Stimulated activated CD8-positive, alpha-beta memory T cell treated with anti-CD3 and anti-CD28 coated beads, Interleukin-12 subunit alpha, Interleukin-12 subunit beta, amount 100 ng/mL, for 1 hour (primary cell): Measurements from ENCODE around the gene WTAP.
"Not testable (repeated sequence)": the region's sequence is repeated elsewhere in the genome, so short reads cannot be mapped to it uniquely, and the experiment has no call there.

Source experiments
- DNase-seq: peaks from one replicate; pipeline ENCODE4 v3.0.0-alpha.2; 2020; ENCODE audit warnings: low read depth

WTAP gene

DNA sequence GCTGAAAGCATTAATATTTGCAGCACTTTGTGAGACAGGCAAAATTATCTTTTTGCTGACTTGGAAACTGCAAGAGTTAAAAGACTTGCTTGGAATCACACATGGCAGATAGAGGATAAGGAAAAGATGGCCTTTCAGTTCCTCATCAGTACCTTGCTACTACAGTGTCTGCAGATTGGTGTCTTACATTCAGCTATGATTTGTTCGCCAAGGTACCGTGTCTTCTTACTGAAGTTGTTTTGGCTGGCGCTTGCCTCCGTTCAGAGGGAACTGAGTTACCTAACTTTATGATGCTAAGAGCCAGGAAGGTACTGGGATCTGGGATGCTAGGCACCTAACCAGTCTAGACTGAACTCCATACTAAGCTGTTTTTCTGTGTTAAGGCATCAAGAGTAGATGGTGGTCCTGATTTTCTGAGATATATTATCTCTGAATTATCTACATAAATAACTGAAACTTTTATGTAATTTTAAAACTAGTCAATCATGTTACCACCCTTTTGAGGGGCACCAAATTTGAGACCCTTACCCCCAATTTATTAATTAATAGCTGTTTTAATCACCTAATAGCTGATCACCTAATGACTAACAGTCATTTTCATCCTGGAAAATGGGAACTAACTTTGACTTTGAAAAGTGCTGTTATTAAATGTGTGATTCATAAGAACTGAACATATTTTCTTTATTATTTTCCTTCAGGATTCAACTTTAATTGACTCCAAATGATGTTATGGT is 2.5 kb downstream of the WTAP start:
- DNase-seq, result no peak

DNA sequence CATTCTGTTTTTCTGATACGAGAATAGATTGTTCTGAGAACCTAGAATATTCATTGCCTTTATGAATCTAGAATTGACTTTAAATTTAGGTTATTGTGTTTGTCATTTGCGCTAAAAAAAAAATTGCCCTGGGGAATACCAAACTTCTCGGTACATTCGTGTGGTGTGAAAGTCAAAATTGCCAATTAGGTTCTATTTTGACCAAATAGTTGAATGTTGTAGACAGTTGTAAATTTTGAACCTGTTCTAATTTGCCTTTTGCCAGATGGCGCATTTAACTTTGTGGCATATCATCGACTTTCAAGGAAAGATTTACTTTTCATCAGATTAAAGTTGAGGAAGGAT is 3.0 kb downstream of the WTAP start:
- no peak for DNase-seq

DNA sequence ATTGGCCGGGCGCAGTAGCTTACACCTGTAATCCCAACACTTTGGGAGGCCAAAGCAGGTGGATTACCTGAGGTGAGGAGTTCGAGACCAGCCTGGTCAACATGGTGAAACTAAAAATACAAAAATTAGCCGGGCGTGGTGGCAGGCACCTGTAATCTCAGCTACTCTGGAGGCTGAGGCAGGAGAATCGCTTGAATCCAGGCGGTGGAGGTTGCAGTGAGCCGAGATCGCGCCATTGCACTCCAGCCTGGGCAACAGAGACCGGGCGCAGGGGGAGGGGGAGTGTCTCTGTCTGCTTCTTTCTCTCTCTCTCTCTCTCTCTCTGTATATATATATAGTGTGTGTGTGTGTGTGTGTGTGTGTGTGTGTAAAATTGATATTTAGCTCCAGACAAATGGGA is 5.2 kb downstream of the WTAP start:
- DNase-seq, result not testable (repeated sequence)

DNA sequence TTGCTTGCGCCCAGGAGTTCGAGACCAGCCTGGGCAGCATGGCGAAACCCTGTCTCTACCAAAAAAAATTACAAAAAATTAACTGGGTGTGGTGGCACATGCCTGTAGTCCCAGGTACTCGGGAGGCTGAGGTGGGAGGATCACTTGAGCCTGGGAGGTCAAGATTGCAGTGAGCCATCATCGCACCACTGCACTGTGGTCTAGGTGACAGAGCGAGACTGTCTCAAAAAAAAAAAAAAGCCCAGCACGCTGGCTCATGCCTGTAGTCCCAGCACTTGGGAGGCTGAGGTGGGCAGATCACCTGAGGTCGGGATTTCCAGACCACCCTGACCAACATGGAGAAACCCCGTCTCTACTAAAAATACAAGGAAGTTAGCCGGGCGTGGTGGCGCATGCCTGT is 6.1 kb downstream of the WTAP start:
- DNase-seq, result not testable (repeated sequence)

DNA sequence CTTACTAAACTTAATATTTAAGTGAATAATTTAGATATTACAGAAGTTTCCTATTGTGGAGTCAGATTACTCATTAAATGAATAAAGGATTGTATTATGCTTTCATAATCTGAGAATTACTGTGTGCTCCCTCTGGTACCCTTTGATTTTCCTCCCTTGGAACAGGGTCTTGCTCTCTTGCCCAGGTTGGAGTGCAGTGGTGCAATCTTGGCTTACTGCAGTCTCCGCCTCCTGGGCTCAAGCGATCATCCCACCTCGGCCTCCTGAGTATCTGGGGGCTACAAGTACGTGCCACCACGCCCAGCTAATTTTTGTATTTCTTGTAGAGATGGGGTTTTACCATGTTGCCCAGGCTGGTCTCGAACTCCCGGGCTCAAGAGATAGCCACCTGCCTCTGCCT is 9.6 kb downstream of the WTAP start:
- no peak for DNase-seq

DNA sequence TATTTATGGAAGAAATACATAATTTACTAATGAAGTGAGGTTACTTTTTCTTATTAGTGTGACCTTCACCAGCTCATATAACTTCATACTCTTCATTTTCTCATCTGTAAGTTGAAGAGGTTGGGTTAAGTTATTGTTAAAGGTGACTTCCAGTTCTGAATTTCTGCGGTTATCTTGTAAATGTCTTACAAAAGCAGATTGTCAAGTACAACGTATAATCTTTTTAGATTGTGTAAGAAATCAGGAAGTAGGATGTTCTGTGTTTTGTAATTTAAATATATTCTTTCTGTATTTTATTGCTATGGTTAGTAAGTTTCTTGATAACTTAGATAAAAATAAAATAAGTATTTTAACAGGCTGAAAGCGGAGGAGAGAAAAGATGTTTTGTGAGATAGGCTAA is 12.0 kb downstream of the WTAP start:
- no peak for DNase-seq

DNA sequence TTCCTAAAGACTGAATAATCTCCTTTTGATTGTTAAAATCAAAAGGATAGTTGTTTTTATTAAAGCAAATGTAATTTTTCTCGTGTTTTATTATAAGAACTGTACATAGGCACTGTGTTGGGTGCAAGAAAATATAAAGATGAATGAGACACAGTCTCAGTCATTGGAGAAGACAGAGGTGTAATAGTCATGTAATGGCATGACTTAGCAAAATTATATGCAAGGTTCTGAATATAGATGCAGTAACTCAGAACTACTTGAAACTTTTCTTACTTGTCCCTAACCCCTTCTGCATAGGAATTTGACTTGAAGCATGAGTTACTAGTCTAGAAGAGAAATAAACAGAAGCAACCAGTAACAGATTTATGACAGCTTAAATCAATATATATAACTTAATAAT is 14.9 kb downstream of the WTAP start:
- DNase-seq, result no peak

DNA sequence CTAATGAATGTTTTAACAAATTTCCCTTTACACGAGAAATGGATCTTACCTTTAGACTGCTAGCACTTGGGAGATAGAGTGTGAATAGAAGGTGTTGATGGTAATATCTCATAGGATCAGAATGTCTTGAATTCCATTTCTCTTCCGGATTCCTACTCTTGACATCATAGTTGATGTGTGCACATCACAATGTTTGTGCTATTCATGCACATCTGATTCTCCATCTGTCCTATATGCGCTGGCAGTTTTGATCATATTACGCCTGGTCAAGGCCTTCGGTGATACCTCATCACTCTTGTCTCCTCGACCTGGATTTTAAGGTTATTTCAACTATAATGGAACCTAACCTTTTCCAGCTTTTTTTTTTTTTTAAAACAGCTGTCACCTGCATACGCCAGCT is 17.8 kb downstream of the WTAP start:
- no peak for DNase-seq

DNA sequence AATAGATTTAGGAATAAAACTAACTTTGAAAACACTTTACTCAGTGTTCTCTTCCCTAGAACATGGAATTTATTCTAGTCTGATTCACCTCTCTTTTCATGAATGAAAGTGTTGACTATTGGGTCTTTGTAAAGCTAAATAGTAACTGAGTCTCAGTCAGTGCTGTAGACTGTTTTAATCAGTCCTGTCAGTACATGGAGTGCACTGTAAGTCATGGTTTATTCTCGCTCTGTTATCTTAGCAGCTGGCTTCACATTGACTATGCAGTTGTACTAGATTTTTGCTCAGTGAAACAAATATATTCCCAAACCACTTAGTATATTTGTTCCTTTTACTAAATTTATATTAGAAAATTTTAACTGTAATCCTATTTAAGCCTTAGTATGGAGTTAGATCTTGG is 19.5 kb downstream of the WTAP start:
- DNase-seq, result no peak

DNA sequence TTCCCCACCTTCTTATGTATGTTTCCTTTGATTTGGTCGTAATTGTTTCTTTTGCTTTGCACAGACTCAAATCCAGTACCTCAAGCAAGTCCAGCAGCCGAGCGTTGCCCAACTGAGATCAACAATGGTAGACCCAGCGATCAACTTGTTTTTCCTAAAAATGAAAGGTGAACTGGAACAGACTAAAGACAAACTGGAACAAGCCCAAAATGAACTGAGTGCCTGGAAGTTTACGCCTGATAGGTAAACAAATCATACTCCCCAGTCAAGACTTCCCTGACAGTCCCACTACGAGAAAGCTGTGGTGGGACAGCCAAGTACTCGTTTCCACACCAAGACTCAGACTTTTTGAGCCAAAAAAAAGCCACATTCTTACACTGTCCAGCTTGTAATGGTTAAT is 20.8 kb downstream of the WTAP start:
- not testable (repeated sequence) for DNase-seq

DNA sequence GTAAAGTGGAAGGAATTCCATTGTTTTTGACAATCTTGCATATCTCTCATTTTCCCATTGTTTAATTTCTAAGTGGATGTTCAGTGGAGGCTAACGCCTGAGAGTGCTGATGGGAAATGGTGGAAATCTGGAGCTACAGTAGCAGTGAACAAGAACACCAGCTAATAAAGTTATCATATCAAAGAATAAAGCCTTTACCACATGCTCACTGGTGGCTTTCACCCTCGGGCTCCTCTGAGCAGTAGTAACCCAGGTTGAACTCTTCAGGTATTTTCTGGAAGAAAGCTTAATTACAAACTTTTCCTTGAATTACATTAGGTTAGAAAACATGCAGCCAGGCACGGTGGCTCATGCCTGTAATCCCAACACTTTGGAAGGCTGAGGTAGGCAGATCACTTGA is 24.1 kb downstream of the WTAP start:
- no peak for DNase-seq

DNA sequence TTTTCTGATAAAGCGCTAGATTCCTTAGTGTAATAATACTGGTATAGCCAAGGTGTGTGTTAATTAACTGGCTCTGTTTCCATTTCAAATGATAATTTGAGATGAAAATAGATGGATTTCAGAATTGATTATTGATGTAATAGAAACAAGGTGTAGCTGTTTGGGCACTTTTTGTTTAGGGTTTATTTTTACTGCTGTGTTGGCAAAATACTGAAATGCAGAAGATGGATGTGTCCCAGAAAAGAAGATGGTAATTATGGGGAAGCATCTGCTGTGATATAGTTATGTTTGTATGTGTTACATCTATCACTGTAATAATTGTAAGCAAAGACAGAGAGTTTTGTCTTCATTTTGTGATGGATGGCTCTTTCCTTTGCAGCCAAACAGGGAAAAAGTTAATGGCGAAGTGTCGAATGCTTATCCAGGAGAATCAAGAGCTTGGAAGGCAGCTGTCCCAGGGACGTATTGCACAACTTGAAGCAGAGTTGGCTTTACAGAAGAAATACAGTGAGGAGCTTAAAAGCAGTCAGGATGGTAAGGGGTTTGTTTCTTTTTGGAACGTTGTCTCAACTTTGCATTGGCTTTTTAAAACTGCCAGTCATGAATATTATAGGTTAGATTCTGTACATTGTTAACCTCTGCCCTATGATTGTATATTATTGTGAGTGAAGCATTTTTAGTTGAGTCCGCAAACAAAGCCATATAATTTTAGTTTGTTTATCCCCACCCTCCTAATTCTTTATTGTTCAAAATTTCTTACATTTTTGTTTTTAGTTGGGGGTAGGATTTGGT is 26.0 kb downstream of the WTAP start:
- no peak for DNase-seq

DNA sequence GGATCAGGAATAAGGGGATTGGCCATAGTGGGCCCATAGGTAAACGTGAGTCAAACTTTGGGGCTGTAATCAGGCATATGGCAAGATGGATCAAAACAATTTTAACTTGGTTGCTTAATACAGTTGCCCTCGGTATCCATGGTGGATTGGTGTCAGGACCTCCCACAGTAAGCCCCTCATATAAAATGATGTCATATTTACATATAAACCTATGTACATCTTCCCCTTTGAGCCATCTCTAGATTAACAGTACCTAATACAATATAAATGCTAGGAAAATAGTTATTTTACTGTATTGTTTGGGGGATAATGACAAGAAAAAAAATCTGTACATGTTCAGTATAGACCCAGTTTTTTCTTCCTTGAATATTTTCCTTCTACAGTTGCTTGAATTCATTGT is 27.1 kb downstream of the WTAP start:
- no peak for DNase-seq

DNA sequence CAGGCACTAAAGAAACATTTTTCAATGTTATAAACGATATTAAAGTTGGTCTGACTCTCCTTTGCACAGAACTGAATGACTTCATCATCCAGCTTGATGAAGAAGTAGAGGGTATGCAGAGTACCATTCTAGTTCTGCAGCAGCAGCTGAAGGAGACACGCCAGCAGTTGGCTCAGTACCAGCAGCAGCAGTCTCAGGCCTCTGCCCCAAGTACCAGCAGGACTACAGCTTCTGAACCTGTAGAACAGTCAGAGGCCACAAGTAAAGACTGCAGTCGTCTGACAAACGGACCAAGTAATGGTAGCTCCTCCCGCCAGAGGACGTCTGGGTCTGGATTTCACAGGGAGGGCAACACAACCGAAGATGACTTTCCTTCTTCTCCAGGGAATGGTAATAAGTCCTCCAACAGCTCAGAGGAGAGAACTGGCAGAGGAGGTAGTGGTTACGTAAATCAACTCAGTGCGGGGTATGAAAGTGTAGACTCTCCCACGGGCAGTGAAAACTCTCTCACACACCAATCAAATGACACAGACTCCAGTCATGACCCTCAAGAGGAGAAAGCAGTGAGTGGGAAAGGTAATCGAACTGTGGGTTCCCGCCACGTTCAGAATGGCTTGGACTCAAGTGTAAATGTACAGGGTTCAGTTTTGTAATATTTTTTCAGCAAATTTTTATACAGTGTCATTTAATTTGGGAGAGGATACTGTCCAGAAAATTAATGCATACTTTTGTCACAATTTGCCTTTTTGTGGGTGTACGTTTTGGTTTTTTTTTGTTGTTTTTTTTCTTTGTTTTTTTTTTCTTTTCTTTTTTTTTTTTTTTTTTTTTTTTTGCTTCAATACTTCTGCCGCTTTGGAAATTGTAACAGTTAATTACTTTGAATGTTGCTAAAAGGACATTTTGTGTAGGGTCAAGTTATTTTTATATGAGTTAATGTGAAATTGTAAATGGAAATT is 27.9 kb downstream of the WTAP start:
- DNase-seq, result no peak

DNA sequence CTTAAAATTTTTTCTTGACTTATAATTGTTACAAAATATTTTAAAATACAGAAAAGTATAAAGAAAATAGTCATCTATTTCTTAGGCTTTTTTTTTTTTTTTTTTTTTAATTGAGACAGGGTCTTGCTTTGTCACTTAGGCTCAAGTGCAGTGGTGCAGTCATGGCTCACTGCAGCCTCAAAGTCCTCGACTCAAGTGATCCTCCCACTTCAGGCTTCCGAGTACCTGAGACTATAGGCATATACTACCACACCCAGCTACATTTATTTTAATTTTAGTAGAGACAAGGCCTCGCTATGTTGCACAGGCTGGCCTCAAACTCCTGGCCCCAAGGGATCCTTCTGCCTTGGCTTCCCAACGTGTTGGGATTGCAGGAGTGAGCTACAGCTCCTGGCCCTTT is 29.2 kb downstream of the WTAP start:
- DNase-seq, result no peak

DNA sequence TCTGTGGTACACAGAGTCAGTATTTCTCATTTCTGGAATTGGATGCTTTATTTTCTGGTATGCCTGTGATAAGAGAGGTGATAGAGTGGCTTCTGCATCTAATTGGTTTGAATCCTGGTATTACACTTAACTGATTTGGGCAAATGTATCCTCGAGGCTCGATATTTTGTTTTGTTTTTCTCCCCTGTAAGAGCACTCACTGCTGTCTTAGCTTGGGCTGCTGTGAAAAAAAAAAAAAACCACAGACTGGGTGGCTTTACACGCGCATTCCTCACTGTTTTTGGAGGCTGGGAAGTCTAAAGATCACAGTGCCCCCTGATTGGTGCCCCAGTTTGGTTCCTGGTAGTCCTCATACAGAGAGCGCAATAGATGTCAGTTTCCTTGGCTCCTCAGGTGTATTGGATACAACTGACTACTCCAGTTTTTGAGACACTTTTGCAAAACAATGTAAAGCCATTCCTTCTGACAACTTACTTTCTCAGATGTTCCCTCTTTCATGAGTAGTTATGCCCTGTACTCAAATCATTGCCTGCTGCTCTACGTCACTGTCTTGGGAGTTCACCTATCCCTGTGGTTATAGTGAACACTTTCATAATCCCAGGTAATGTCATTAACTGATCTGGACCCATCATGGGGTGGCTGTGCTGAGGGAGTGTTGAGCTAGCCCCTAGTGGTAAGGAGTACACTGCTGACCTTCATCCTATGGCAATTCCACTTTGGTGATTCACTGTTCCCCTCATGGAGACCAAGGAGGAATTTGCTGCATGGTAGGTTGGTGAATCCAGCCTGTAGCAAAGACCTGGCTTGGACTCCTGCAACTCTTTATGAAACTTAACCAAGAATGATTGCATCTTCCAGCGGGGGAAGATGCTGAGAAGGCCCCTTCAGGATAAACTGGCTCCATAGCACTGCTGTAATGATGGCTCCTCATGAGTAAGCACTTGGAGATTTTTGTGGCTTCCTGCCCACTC is 31.0 kb downstream of the WTAP start:
- DNase-seq, result no peak

DNA sequence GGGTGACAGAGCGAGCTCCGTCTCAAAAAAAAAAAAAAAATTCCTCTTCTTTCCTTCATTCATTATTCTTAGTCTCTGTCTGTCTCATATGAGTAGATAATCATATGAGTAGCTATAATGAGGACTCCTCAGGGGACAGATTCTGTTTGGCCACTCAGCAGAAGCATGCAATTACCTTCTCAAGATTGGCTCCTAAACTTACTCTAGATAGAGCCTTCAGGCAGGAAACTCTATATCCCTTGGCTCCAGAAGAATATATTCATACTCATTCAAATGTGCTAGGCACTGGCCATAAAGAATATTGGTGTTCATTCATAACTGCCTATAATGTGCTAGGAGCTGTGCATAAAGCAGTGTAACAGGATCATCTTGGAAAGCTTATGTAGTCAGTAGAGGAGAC is 32.3 kb downstream of the WTAP start:
- no peak for DNase-seq

DNA sequence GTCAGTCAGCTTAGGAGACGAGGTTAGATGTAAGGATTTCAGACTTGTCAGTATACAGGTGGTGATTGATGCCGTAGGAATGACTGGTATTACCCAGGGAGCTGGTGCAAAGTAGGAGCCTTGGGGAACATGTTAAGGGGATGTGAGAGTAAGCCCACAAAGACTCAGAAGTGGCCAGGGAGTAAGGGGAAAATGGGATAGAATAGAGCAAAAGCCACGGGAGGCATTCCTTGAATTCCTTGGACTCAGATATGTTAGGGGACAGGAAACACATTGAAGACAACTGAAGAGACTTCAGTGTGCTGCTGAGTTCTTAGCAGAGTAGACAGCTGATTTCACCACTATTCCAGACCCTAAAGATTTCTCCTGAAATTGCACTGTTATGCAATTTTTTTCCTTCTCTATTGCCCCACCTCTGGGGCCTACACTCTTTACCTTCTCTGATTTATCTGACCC is 33.3 kb downstream of the WTAP start:
- no peak for DNase-seq

DNA sequence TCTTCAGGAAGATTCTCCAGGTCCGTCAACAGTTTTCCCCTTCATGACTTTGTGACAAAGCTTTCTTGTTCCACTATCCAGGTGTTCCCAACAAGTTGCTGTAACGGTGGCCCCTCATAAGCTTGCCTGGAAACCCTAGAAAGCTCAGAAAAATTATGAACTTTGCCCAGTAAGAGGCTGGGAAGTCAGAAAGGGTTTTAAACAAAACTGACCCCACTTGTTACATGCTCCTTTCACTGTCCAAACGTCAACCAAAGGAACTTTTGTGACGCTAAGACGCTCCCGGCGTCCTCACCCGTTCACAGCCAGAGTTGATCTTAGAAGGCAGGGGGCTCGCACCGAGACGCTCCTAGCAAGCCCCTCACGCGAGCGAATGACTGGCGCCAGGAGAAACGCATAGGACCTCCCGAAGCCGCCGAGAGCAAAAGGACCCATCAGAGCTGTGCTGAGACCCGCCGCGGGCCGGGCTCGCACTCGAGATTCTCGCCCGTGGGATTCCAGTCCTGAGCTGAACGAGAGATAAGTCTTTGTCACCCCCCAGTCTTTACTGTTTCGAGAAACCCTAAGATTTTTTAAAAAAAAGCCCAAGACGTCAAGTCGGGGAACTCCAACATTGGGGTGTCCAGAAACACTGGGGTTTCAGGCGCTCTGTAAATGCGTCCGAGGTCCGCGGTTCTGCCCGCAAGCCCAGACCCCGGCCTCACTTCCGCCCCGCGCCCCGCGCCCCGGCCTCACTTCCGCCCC is 34.0 kb downstream of the WTAP start:
- DNase-seq, result no peak

DNA sequence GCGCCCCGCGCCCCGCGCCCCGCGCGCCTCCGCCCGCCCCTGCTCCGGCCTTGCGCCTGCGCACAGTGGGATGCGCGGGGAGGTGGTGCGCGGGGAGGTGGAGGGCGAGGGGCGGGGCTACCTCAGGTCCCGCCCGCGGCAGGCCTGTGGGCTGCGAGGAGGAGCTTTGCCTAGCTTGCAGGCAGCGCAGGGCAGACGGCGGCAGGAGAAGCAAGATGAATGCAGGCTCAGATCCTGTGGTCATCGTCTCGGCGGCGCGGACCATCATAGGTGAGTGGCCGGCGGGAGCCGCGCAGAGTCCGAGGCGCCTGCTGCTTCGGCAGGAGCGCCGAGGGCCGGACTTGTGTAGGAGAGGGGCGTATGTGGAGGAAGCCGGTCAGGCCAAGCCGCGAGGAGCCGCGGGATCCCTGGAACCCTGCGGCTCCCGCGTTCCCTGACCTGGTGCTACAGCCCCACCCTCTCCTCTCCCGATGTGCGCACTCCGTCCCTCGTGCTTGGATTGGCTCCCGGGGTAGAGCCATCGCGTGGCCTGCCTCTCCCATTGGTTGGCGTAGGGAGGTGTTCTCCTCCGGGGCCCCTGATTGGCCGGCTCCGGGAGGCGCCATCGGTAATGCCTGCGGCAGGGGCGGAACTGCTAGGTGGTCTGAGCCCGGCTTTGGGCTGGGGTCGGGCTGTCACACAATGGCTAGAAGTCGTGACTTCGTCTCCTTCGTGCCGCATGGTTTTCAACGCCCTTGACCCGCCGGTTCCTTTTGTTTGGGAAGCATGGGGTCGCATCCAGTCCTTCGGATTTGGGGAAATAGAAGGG is 34.8 kb downstream of the WTAP start, which contains the start of gene ACAT2:
Gene ACAT2 (plus strand): TSS at position 173 of the 808 bp plus-strand sequence. CDS start 43 bp downstream, at position 216.
- peak; percentile 86 for DNase-seq
